ENCODE measurements around the gene IL20RA. TPM values are rescaled to one million over a fixed set of nuclear protein-coding genes. Genes with fewer than 3 reads are reported as not detected.
"Not testable (repeated sequence)": the region's sequence is repeated elsewhere in the genome, so short reads cannot be mapped to it uniquely, and the experiment has no call there.

IL20RA gene
- total RNA-seq (2014; rRNA removed; shearing (Covaris generic); ENCODE audit: low replicate concordance) = 0.03 TPM in 1 of 2 replicates, not detected in the other

GRCh38 chr6:137044366-137045221 lies at the start of gene IL20RA:
IL20RA (minus strand) TSS chr6:137044965; CDS start chr6:137044728, 237 bp downstream.
- Histone ChIP-seq H3K36me3 (no peaks in the 10 kb centered on the region), H3K9me3 (no peaks in the 10 kb centered on the region), H3K27me3 (peaks cover 7% of the 10 kb centered on the region), H3K4me3 (peak within 1 kb of the TSS; percentile 67)
- peak; percentile 35 for DNase-seq

GRCh38 chr6:137093183-137094069 lies 48.7 kb upstream of the IL20RA start:
- no peaks in the 10 kb centered on the region for H3K9me3 ChIP-seq
- no peaks in the 10 kb centered on the region for H3K36me3 ChIP-seq
- DNase-seq = no peak
- H3K4me3 ChIP-seq = no peak overlapping the region
- H3K27me3 ChIP-seq = no peaks in the 10 kb centered on the region

- H3K4me3 ChIP-seq = no peak overlapping the region
- H3K27me3 ChIP-seq = no peaks in the 10 kb centered on the region
- H3K36me3 ChIP-seq = no peaks in the 10 kb centered on the region
- no peak for DNase-seq
- H3K9me3 ChIP-seq = no peaks in the 10 kb centered on the region
Measured at GRCh38 chr6:137092018-137092417, 47.3 kb upstream of the IL20RA start.

- no peaks in the 10 kb centered on the region for H3K9me3 ChIP-seq
- no peaks in the 10 kb centered on the region for H3K27me3 ChIP-seq
- H3K4me3 ChIP-seq = no peak overlapping the region
- no peak for DNase-seq
- H3K36me3 ChIP-seq = no peaks in the 10 kb centered on the region
Measured at GRCh38 chr6:137089305-137089704, 44.5 kb upstream of the IL20RA start.

- Histone ChIP-seq H3K36me3 (no peaks in the 10 kb centered on the region), H3K27me3 (no peaks in the 10 kb centered on the region), H3K9me3 (no peaks in the 10 kb centered on the region), H3K4me3 (no peak overlapping the region)
- no peak for DNase-seq
Measured at GRCh38 chr6:137087902-137088301, 43.1 kb upstream of the IL20RA start.

GRCh38 chr6:137086031-137086430 lies 41.3 kb upstream of the IL20RA start:
- no peak overlapping the region for H3K4me3 ChIP-seq
- no peaks in the 10 kb centered on the region for H3K27me3 ChIP-seq
- H3K9me3 ChIP-seq = no peaks in the 10 kb centered on the region
- H3K36me3 ChIP-seq = no peaks in the 10 kb centered on the region
- DNase-seq = no peak

GRCh38 chr6:137084865-137085617 lies 40.3 kb upstream of the IL20RA start:
- no peaks in the 10 kb centered on the region for H3K9me3 ChIP-seq
- no peak for DNase-seq
- no peaks in the 10 kb centered on the region for H3K36me3 ChIP-seq
- no peaks in the 10 kb centered on the region for H3K27me3 ChIP-seq
- H3K4me3 ChIP-seq = no peak overlapping the region

GRCh38 chr6:137084090-137084489 lies 39.3 kb upstream of the IL20RA start:
- Histone ChIP-seq H3K36me3 (no peaks in the 10 kb centered on the region), H3K27me3 (no peaks in the 10 kb centered on the region), H3K4me3 (no peak overlapping the region), H3K9me3 (no peaks in the 10 kb centered on the region)
- DNase-seq = no peak

- Histone ChIP-seq H3K36me3 (no peaks in the 10 kb centered on the region), H3K27me3 (no peaks in the 10 kb centered on the region), H3K9me3 (no peaks in the 10 kb centered on the region), H3K4me3 (no peak overlapping the region)
- no peak for DNase-seq
Measured at GRCh38 chr6:137081997-137082396, 37.2 kb upstream of the IL20RA start.

- DNase-seq = no peak
- no peak overlapping the region for H3K4me3 ChIP-seq
- no peaks in the 10 kb centered on the region for H3K27me3 ChIP-seq
- H3K36me3 ChIP-seq = no peaks in the 10 kb centered on the region
- no peaks in the 10 kb centered on the region for H3K9me3 ChIP-seq
Measured at GRCh38 chr6:137080711-137081110, 35.9 kb upstream of the IL20RA start.

GRCh38 chr6:137076277-137077068 lies 31.7 kb upstream of the IL20RA start:
- Histone ChIP-seq H3K9me3 (peaks cover 6% of the 10 kb centered on the region), H3K27me3 (no peaks in the 10 kb centered on the region), H3K36me3 (no peaks in the 10 kb centered on the region), H3K4me3 (no peak overlapping the region)
- DNase-seq = peak; percentile 57

GRCh38 chr6:137075790-137076189 lies 31.0 kb upstream of the IL20RA start:
- not testable (repeated sequence) for H3K9me3 ChIP-seq, H3K4me3 ChIP-seq, DNase-seq, H3K36me3 ChIP-seq, H3K27me3 ChIP-seq

GRCh38 chr6:137070303-137070702 lies 25.5 kb upstream of the IL20RA start:
- no peak for DNase-seq
- Histone ChIP-seq H3K9me3 (peaks cover 6% of the 10 kb centered on the region), H3K4me3 (no peak overlapping the region), H3K27me3 (peaks cover 14% of the 10 kb centered on the region), H3K36me3 (no peaks in the 10 kb centered on the region)

GRCh38 chr6:137067399-137067798 lies 22.6 kb upstream of the IL20RA start:
- H3K4me3 ChIP-seq = no peak overlapping the region
- no peak for DNase-seq
- H3K36me3 ChIP-seq = no peaks in the 10 kb centered on the region
- peaks cover 6% of the 10 kb centered on the region; the same call in 1 of the 2 replicates for H3K9me3 ChIP-seq
- peaks cover 14% of the 10 kb centered on the region for H3K27me3 ChIP-seq

GRCh38 chr6:137058037-137058436 lies 13.3 kb upstream of the IL20RA start:
- DNase-seq = no peak

More at GRCh38 chr6:137058037-137058436, 13.3 kb upstream of the IL20RA start:
- Histone ChIP-seq H3K4me3 (no peak overlapping the region), H3K36me3 (no peaks in the 10 kb centered on the region), H3K27me3 (no peaks in the 10 kb centered on the region), H3K9me3 (no peaks in the 10 kb centered on the region)
